Uterus (tissue), 2 donors: Measurements from ENCODE around the gene TC2N.

ENCODE experiments used
- CTCF ChIP-seq, 4 experiments: fragments of 200-600 bp in 2 of 4; fragments of 450-650 bp in 2 of 4; sonication (generic) in 2 of 4; IDR thresholded peaks; one replicate each; pipeline ENCODE4 v1.5.1; 2016 to 2019; ENCODE audit warnings: antibody characterized with exemption in 4 of 4, mild to moderate bottlenecking in 2 of 4, moderate library complexity in 1 of 4
- POLR2A ChIP-seq, 2 donors: fragments of 450-650 bp; IDR thresholded peaks; one replicate each; pipeline ENCODE4 v1.6.1; 2016; ENCODE audit warnings: antibody characterized with exemption in 2 of 2, mild to moderate bottlenecking in 1 of 2, moderate library complexity in 1 of 2

GRCh38 chr14:91778217-91778616 is 89.1 kb downstream of the TC2N start:
- TF ChIP-seq CTCF (IDR thresholded peaks at IDR 0.05) (no peak), POLR2A (IDR thresholded peaks at IDR 0.05) (no peak)
